Left ventricle myocardium inferior (tissue), 1 donor: Measurements from ENCODE around the gene ZNF775. TPM values are rescaled to one million over a fixed set of nuclear protein-coding genes. Genes with fewer than 3 reads are reported as not detected.

Source experiments
- DNase-seq: peaks from one replicate; pipeline ENCODE4 v3.0.0-alpha.2; 2020
- H3K27ac ChIP-seq: fragments of 200-600 bp; replicated peaks from 2 replicates; pipeline ENCODE4 v1.8.0; 2021
- H3K27me3 ChIP-seq: fragments of 200-600 bp; 2 replicates; pipeline ENCODE4 v1.8.0; 2021; ENCODE audit warnings: low read depth
- H3K36me3 ChIP-seq: fragments of 200-600 bp; 2 replicates; pipeline ENCODE4 v1.8.0; 2021
- H3K4me1 ChIP-seq: fragments of 200-600 bp; 2 replicates; pipeline ENCODE4 v1.8.0; 2021
- H3K4me3 ChIP-seq: fragments of 200-600 bp; 2 replicates; pipeline ENCODE4 v1.8.0; 2021; ENCODE audit warnings: mild to moderate bottlenecking, moderate library complexity
- H3K9me3 ChIP-seq: fragments of 200-600 bp; replicated peaks from 2 replicates; pipeline ENCODE4 v1.8.0; 2021
- CTCF ChIP-seq: fragments of 200-600 bp; IDR thresholded peaks from 2 replicates; pipeline ENCODE4 v1.8.0; 2021; ENCODE audit warnings: antibody characterized with exemption, mild to moderate bottlenecking, borderline replicate concordance
- intact Hi-C: fragments of 100-400 bp; cut with micrococcal nuclease; formaldehyde crosslinking; loops from one replicate; pipeline ENCODE4 v1.11.0; 2022
- total RNA-seq: library from RNA; stranded (reverse); fragmentation: NEBNext Ultra II Directional; extraction: Animal tissue kit (Norgen Biotek cat#: 25700); gene quantifications from one replicate; pipeline ENCODE4 v1.2.1, GENCODE V29; 2021
- donor health status: DM: no; HTN: yes; CAD: no; lungs with severe emphysema.

ZNF775 gene
- total RNA-seq, 1 donor from 2014 or later: 3.1 TPM

GRCh38 chr7:150381096-150381495 is 2.0 kb downstream of the ZNF775 start:
- H3K36me3 ChIP-seq: no peaks in the 10 kb centered on the region
- DNase-seq: no peak
- H3K4me3 ChIP-seq: no peak overlapping the region
- no peak overlapping the region for H3K27ac ChIP-seq
- no peaks in the 10 kb centered on the region for H3K9me3 ChIP-seq
- intact Hi-C loops: no loop called here
- no peak for TF ChIP-seq CTCF
- H3K4me1 ChIP-seq: peaks cover 37% of the 10 kb centered on the region
- no peaks in the 10 kb centered on the region for H3K27me3 ChIP-seq

- TF ChIP-seq CTCF: no peak
- no peaks in the 10 kb centered on the region for H3K36me3 ChIP-seq
- intact Hi-C loops: no loop called here
- DNase-seq: no peak
- no peak overlapping the region for H3K27ac ChIP-seq
- no peaks in the 10 kb centered on the region for H3K9me3 ChIP-seq
- H3K4me3 ChIP-seq: no peak overlapping the region
- no peaks in the 10 kb centered on the region for H3K27me3 ChIP-seq
- H3K4me1 ChIP-seq: peaks cover 42% of the 10 kb centered on the region
Observed at GRCh38 chr7:150381785-150382122, 2.6 kb downstream of the ZNF775 start.

- Histone ChIP-seq H3K36me3 (no peaks in the 10 kb centered on the region), H3K4me1 (peaks cover 42% of the 10 kb centered on the region), H3K27me3 (no peaks in the 10 kb centered on the region), H3K4me3 (no peak overlapping the region), H3K27ac (no peak overlapping the region), H3K9me3 (no peaks in the 10 kb centered on the region)
- intact Hi-C loops: no loop called here
- no peak for TF ChIP-seq CTCF
- DNase-seq: no peak
Observed at GRCh38 chr7:150382123-150382843, 3.2 kb downstream of the ZNF775 start.

- Histone ChIP-seq H3K36me3 (no peaks in the 10 kb centered on the region), H3K27me3 (no peaks in the 10 kb centered on the region), H3K4me1 (peaks cover 42% of the 10 kb centered on the region), H3K4me3 (no peak overlapping the region), H3K9me3 (no peaks in the 10 kb centered on the region), H3K27ac (no peak overlapping the region)
- DNase-seq: no peak
- no peak for TF ChIP-seq CTCF
- intact Hi-C loops: no loop called here
Observed at GRCh38 chr7:150382844-150383225, 3.7 kb downstream of the ZNF775 start.

GRCh38 chr7:150383710-150384397 is 4.7 kb downstream of the ZNF775 start:
- Histone ChIP-seq H3K4me3 (no peak overlapping the region), H3K27ac (no peak overlapping the region), H3K36me3 (no peaks in the 10 kb centered on the region), H3K4me1 (peaks cover 33% of the 10 kb centered on the region), H3K27me3 (no peaks in the 10 kb centered on the region), H3K9me3 (no peaks in the 10 kb centered on the region)
- intact Hi-C loops: no loop called here
- TF ChIP-seq CTCF: no peak
- DNase-seq: no peak
